Uterus (tissue), 2 donors: ENCODE results near the gene CDH13.

Experiments used
- CTCF ChIP-seq, 4 experiments: fragments of 200-600 bp in 2 of 4; fragments of 450-650 bp in 2 of 4; sonication (generic) in 2 of 4; IDR thresholded peaks; one replicate each; pipeline ENCODE4 v1.5.1; 2016 to 2019; ENCODE audit warnings: antibody characterized with exemption in 4 of 4, mild to moderate bottlenecking in 2 of 4, moderate library complexity in 1 of 4
- POLR2A ChIP-seq, 2 donors: fragments of 450-650 bp; IDR thresholded peaks; one replicate each; pipeline ENCODE4 v1.6.1; 2016; ENCODE audit warnings: antibody characterized with exemption in 2 of 2, mild to moderate bottlenecking in 1 of 2, moderate library complexity in 1 of 2

GRCh38 chr16:82672676-82673075 is 45.9 kb downstream of the CDH13 start:
- no peak for TF ChIP-seq CTCF (IDR thresholded peaks at IDR 0.05)
- TF ChIP-seq POLR2A (IDR thresholded peaks at IDR 0.05): no peak
